Activated CD4-positive, alpha-beta memory T cell treated with anti-CD3 and anti-CD28 coated beads, Interleukin-2, amount 10 ng/mL, durations not matched to agents 7 days and 5 days (primary cell): ENCODE data around the gene ANO4. TPM values are rescaled to one million over a fixed set of nuclear protein-coding genes. Genes with fewer than 3 reads are reported as not detected.
"Not testable (repeated sequence)": the region's sequence is repeated elsewhere in the genome, so short reads cannot be mapped to it uniquely, and the experiment has no call there.

Source experiments
- CTCF ChIA-PET: fragments of 350-600 bp; sonication (Branson Sonifier 250); formaldehyde crosslinking; loops from one replicate; lab custom pipeline; 2021; ENCODE audit warnings: antibody characterized with exemption, inconsistent platforms; lab: Charles Lee
- POLR2A ChIA-PET: fragments of 350-600 bp; sonication (Branson Sonifier 250); formaldehyde crosslinking; loops from one replicate; lab custom pipeline; 2021; ENCODE audit warnings: antibody characterized with exemption; lab: Charles Lee
- DNase-seq: peaks from one replicate; pipeline ENCODE4 v3.0.0-alpha.2; 2020
- H3K27ac Mint-ChIP-seq: one replicate; pipeline ENCODE4 v1.8.0; 2021; ENCODE audit warnings: mild to moderate bottlenecking, mixed read lengths
- H3K27me3 Mint-ChIP-seq: one replicate; pipeline ENCODE4 v1.8.0; 2021; ENCODE audit warnings: mixed read lengths
- H3K36me3 Mint-ChIP-seq: one replicate; pipeline ENCODE4 v1.8.0; 2021; ENCODE audit warnings: low read depth, mixed read lengths
- H3K4me1 Mint-ChIP-seq: one replicate; pipeline ENCODE4 v1.8.0; 2021; ENCODE audit warnings: mixed read lengths
- H3K4me3 Mint-ChIP-seq: one replicate; pipeline ENCODE4 v1.8.0; 2021; ENCODE audit warnings: mild to moderate bottlenecking, mixed read lengths
- H3K9me3 Mint-ChIP-seq: one replicate; pipeline ENCODE4 v1.8.0; 2021; ENCODE audit warnings: mixed read lengths
- total RNA-seq, 2 experiments: library from RNA; stranded (reverse); gene quantifications; one replicate each; pipeline ENCODE4 v1.2.3, GENCODE V29; 2021

The ANO4 gene
- total RNA-seq, 2 experiments from 2014 or later, result not detected

DNA sequence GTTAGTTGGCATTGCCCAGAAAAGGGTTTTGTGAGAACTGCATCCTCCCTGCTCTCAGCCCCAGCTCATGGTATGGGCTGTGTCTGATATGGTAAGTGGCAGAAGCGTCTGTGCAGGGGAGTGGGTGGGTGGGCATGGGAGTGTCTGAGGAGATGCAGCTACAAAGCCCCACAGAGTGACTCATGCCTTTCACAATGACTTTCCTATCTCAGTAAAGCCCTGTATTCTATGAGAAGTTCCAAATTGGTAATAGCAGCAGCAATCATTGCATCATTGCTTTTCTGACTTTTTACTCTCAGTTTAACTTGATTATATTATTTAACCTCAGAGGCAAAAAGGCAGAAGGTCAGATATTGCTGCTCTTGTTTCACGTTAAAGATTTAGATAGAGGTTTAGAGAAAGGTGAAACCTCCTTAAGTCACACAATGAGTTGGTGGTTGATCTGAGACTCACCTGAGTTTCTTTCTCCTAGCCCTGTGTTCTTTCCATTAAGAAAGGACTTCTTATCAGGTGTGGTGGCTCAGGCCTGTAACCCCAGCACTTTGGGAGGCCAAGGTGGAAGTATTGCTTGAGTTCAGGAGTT is 243.8 kb downstream of the ANO4 start:
- H3K36me3 Mint-ChIP-seq, result no peaks in the 10 kb centered on the region
- no peak for DNase-seq
- no peak overlapping the region for H3K4me3 Mint-ChIP-seq
- H3K27ac Mint-ChIP-seq, result no peak overlapping the region
- POLR2A ChIA-PET, result no interaction called here
- no peaks in the 10 kb centered on the region for H3K27me3 Mint-ChIP-seq
- H3K9me3 Mint-ChIP-seq, result no peaks in the 10 kb centered on the region
- H3K4me1 Mint-ChIP-seq, result no peaks in the 10 kb centered on the region
- CTCF ChIA-PET, result no interaction called here

DNA sequence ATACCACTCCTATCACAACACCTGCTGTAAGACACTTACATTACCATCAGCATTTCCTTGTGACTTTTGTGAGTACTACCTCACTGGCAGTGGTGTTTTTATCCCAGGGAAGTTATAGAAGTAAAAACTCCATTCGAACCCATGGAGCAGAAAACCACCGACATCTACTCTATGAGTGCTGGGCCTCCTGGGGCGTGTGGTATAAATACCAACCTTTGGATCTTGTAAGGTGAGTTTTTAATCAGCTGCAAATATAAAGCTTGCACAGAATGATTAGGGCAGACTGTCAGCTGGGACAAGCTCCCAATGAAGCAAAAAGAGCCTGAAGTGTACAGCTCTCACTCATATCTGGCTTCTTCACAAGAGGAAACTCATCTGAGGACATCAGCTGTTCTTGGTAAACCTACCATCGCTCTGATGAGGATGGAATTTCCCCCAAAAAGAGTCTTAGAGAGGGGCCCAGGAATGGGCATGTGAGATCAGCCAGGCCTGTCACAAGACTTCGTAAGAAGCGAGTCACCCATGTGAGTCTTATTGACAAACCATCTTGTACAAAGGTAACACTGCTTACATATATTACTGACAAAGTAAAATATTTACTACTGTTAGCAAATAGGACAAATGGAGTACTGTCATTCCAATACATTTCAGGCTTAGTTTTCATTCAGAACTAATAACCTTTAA is 245.4 kb downstream of the ANO4 start:
- Mint-ChIP-seq H3K36me3 (no peaks in the 10 kb centered on the region), H3K27ac (no peak overlapping the region), H3K4me1 (no peaks in the 10 kb centered on the region), H3K9me3 (no peaks in the 10 kb centered on the region), H3K27me3 (no peaks in the 10 kb centered on the region), H3K4me3 (no peak overlapping the region)
- no peak for DNase-seq
- CTCF ChIA-PET, result no interaction called here
- POLR2A ChIA-PET, result no interaction called here

DNA sequence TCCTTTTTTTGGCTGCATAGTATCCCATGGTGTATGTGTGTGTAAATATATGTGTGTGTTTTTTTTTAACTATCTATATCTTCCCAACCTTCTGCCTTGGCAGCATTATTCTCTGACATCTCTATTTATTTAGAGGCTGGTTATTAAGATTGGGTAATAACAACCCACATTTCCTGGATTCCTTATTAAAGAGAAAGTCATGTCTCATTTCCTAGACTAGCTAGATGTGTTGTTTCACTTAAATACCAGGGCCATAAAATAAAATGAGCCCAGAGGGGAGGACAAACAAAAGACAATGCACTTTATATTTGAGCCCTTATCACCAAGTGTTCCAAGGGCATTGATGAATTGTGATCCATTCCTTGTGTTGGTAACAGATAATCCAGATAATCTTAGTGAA is 246.4 kb downstream of the ANO4 start:
- Mint-ChIP-seq H3K9me3 (no peaks in the 10 kb centered on the region), H3K4me1 (no peaks in the 10 kb centered on the region), H3K4me3 (no peak overlapping the region), H3K27me3 (no peaks in the 10 kb centered on the region), H3K27ac (no peak overlapping the region), H3K36me3 (no peaks in the 10 kb centered on the region)
- no peak for DNase-seq
- POLR2A ChIA-PET, result no interaction called here
- CTCF ChIA-PET, result no interaction called here

DNA sequence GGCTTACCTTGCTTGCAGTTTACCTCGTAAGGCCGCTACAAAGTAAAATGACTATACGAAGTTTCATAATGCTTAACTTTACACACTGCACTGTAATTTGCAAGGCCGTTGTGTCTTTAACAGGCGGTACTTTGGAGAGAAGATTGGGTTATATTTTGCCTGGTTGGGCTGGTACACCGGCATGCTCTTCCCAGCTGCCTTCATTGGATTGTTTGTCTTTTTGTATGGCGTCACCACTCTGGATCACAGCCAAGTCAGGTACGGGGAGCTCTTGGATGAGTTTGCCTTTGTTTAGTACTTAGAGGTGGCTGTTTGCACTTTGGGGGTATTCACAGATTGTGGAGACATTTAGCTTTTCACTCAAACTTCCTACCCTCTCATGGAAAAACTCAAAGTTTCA is 247.6 kb downstream of the ANO4 start:
- no peaks in the 10 kb centered on the region for H3K9me3 Mint-ChIP-seq
- CTCF ChIA-PET, result no interaction called here
- H3K4me1 Mint-ChIP-seq, result no peaks in the 10 kb centered on the region
- H3K27ac Mint-ChIP-seq, result no peak overlapping the region
- POLR2A ChIA-PET, result no interaction called here
- H3K4me3 Mint-ChIP-seq, result no peak overlapping the region
- DNase-seq, result no peak
- H3K27me3 Mint-ChIP-seq, result no peaks in the 10 kb centered on the region
- no peaks in the 10 kb centered on the region for H3K36me3 Mint-ChIP-seq

DNA sequence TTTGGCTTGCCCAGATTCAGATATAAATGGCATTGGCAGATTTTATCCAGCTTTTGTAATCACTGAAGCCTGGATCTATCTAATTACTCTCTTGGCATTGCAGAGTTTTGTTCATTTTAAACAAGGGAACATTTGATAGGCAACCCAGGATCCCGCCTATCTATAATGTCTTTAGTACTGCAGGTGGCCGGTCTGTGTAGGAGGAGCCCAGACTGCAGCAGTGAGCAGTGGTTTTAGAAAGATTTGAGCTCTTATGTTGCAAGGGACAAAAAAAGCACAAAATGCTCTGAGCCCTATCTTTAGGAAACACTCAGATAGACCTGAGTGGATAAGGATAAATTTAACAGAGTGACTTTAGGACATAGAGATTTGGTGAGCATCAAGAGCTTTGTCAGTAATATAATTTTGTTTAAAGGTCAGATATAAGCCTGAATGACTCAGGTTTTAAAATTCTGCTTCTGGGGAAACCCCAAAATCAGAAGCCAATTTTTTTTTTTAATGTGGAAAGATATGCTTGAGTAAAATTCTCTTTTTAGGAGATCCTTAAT is 250.0 kb downstream of the ANO4 start:
- H3K9me3 Mint-ChIP-seq, result no peaks in the 10 kb centered on the region
- POLR2A ChIA-PET, result no interaction called here
- no peak overlapping the region for H3K4me3 Mint-ChIP-seq
- no peaks in the 10 kb centered on the region for H3K36me3 Mint-ChIP-seq
- no peak for DNase-seq
- no peaks in the 10 kb centered on the region for H3K27me3 Mint-ChIP-seq
- no peaks in the 10 kb centered on the region for H3K4me1 Mint-ChIP-seq
- CTCF ChIA-PET, result no interaction called here
- no peak overlapping the region for H3K27ac Mint-ChIP-seq

DNA sequence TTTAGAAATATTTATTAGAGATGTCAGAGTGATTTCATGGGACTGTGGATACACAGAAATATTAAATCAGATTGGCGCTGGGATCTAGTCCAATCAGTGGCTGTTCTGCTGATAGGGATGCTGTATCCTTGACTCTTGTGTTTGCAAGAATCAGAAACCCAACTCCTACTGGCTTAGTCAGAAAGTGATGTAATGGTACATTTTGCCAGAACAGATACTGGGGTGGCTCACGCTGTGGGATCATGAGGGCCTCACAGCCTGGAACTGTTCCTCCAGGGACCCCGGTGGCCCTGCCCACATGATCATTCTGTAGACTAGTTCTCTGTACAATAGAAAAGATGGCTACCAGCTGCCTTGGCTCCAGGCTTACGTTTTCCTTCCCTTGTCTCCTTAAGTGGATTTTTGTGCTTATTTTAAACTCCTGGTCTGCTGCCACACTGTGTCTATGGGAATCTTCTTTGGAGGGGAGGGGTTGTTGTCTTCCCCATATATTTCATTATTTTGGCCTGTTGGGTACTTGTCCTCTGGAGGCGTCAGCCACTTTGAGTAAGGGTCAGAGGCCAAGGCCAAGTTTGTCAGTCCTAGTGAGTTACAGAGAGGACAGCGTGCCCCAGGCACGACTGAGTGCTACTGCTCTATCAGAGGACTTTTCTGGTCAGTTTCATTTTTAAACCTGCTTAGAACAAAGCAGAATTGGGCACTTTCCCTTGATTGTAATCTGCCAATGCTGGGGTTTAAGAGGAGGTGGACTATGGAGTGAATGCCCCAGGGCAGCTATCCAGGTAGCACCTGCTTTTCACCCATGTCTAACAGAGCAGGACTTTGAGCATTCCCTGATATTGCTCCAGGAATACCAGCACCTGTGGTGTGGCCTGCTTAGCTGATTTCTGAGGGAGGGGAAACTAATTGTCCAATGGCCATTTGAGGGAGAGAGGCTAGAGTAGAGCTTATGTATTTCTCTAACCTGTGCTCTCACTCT is 251.2 kb downstream of the ANO4 start:
- no peak for DNase-seq
- H3K36me3 Mint-ChIP-seq, result no peaks in the 10 kb centered on the region
- H3K27ac Mint-ChIP-seq, result no peak overlapping the region
- POLR2A ChIA-PET, result no interaction called here
- H3K27me3 Mint-ChIP-seq, result no peaks in the 10 kb centered on the region
- no peak overlapping the region for H3K4me3 Mint-ChIP-seq
- H3K9me3 Mint-ChIP-seq, result no peaks in the 10 kb centered on the region
- H3K4me1 Mint-ChIP-seq, result no peaks in the 10 kb centered on the region
- CTCF ChIA-PET, result no interaction called here

DNA sequence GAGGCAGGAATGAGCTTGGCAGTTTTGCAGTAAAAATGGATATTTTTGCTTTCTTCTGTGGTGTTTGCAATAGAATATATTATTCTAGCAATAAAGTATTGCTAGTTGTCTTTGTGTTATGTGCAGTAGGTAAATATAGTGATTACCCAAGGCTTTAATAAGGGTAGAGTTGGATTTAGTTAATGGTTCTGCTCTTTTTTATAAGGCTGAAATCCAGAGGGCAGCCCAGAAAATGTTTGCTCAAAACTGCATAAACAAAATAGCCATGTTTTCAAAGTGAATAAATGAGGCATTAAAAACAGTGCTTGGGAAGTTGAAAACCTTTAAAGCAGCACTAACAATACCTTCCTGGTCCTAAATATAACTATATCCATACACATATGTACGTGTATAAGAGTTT is 253.1 kb downstream of the ANO4 start:
- Mint-ChIP-seq H3K36me3 (no peaks in the 10 kb centered on the region), H3K27ac (no peak overlapping the region), H3K4me3 (no peak overlapping the region), H3K9me3 (no peaks in the 10 kb centered on the region), H3K4me1 (no peaks in the 10 kb centered on the region), H3K27me3 (no peaks in the 10 kb centered on the region)
- ChIA-PET POLR2A (no interaction called here), CTCF (no interaction called here)
- DNase-seq, result no peak

DNA sequence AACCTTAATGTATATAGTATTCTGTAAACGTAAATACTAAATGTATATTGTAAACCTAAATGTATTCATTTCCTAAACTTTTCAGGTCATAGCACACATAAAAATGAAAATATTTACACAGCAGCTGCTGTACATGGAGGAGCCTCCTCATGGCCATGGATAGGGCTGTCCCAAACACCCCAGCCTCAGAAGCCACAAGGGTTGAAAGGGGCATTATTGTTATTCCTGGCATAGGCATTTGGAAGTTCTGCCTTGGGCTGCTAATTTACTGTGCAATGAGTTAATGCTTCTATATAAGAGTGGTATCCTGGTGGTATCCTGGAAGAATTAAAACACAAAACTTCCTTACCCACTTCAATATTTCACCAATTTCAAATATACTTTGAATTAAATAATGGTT is 256.1 kb downstream of the ANO4 start:
- no peak overlapping the region for H3K27ac Mint-ChIP-seq
- H3K36me3 Mint-ChIP-seq, result no peaks in the 10 kb centered on the region
- H3K4me1 Mint-ChIP-seq, result no peaks in the 10 kb centered on the region
- H3K27me3 Mint-ChIP-seq, result no peaks in the 10 kb centered on the region
- no peaks in the 10 kb centered on the region for H3K9me3 Mint-ChIP-seq
- POLR2A ChIA-PET, result no interaction called here
- DNase-seq, result no peak
- H3K4me3 Mint-ChIP-seq, result no peak overlapping the region
- CTCF ChIA-PET, result no interaction called here

DNA sequence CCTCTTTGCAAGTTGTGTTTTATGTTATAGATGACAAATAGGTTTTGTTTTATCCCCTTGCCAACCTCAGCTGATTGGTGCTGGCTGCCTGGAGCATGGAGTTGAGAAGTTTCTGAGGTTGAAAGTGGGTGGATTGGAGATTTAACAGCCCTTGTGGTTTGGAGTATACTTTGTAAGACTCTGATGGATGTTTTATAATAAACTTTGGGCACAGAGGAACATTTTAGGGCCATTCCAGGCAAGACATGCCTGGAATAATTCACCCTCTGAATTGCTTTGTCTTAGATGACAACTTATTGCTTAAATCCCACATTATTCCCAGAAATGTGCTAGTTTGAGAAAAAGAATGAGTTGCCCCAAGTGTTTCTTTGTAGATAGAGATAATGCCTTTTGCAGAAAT is 256.6 kb downstream of the ANO4 start:
- CTCF ChIA-PET, result no interaction called here
- Mint-ChIP-seq H3K9me3 (no peaks in the 10 kb centered on the region), H3K4me1 (no peaks in the 10 kb centered on the region), H3K27me3 (no peaks in the 10 kb centered on the region), H3K36me3 (no peaks in the 10 kb centered on the region), H3K4me3 (no peak overlapping the region), H3K27ac (no peak overlapping the region)
- DNase-seq, result no peak
- POLR2A ChIA-PET, result no interaction called here

DNA sequence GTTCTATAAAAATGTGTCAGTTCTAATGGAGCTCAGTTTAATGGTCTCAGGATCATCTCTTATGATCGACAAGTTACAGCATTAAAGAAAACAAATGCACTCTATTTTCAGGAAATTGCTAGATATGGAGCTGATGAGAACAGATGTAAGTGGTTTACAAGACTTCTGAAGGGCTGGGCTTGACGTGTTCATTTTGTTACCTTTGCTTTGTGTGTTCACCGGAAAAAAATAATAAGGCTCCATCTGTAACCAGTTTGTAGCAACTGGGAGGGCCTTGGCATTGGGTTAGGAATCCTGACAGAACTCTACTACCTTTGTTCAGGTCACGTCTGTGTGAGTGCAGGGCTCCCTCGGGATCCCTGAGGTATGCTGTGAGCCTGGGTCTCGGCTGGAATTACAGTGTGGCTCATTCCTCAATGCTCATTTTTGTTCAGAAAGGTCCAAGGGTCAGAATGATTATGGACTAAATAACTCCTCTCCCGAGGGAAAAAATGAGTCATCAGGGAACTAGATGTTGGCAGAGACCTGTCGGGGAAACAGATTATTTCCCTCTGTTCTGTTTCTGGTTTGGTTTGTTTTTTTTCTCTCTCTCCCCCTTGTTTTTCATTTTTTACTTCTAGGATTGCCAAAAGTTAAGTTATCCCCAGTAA is 257.4 kb downstream of the ANO4 start:
- Mint-ChIP-seq H3K36me3 (no peaks in the 10 kb centered on the region), H3K27me3 (no peaks in the 10 kb centered on the region)
- POLR2A ChIA-PET, result no interaction called here

DNA sequence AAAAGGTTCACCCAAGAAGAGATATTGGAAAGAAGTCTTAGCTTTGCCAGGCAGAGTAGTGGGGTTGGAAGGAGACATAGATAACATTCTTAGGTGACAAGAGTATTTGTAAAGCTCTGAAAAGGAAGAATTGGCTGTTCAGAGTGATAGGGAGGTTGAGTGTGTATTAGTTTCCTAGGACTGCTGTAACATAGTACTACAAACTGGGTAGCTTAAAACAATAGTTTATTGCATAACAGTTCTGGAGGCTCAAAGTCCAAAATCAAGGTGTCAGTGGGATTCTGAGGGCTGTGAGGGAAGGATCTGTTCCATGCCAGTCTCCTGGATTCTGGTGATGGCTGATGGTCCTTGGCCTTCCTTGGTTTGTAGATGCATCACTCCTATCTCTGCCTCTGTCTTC is 258.6 kb downstream of the ANO4 start:
- H3K4me1 Mint-ChIP-seq, result no peaks in the 10 kb centered on the region
- no peak for DNase-seq
- no peaks in the 10 kb centered on the region for H3K9me3 Mint-ChIP-seq
- H3K36me3 Mint-ChIP-seq, result no peaks in the 10 kb centered on the region
- ChIA-PET CTCF (no interaction called here), POLR2A (no interaction called here)
- H3K4me3 Mint-ChIP-seq, result no peak overlapping the region
- no peaks in the 10 kb centered on the region for H3K27me3 Mint-ChIP-seq
- H3K27ac Mint-ChIP-seq, result no peak overlapping the region

More for the DNA sequence above, 257.4 kb downstream of the ANO4 start:
- Mint-ChIP-seq H3K4me3 (no peak overlapping the region), H3K4me1 (no peaks in the 10 kb centered on the region), H3K27ac (no peak overlapping the region), H3K9me3 (no peaks in the 10 kb centered on the region)
- DNase-seq, result no peak
- CTCF ChIA-PET, result no interaction called here

DNA sequence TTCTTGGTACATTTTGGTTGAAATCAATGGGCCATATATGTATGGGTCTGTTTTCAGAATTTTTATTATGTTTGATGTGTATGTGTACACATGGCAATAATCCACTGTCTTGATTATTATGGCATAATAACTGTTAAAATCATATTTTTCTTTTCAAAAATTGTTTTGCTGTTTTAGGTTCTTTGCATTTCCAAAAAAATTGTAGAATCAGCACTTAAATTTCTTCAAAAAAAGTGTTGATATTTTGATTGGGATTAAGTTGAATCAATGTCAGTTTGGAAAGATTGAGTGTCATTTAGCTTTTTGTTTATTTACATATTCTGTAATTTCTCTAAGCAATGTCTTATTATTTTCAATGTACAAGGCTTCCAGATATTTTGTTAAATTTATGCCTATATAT is 261.4 kb downstream of the ANO4 start:
- H3K4me1 Mint-ChIP-seq, result no peaks in the 10 kb centered on the region
- H3K36me3 Mint-ChIP-seq, result no peaks in the 10 kb centered on the region
- no peak overlapping the region for H3K4me3 Mint-ChIP-seq
- ChIA-PET POLR2A (no interaction called here), CTCF (no interaction called here)
- H3K27ac Mint-ChIP-seq, result no peak overlapping the region
- no peak for DNase-seq
- peaks cover 2% of the 10 kb centered on the region for H3K9me3 Mint-ChIP-seq
- H3K27me3 Mint-ChIP-seq, result no peaks in the 10 kb centered on the region

DNA sequence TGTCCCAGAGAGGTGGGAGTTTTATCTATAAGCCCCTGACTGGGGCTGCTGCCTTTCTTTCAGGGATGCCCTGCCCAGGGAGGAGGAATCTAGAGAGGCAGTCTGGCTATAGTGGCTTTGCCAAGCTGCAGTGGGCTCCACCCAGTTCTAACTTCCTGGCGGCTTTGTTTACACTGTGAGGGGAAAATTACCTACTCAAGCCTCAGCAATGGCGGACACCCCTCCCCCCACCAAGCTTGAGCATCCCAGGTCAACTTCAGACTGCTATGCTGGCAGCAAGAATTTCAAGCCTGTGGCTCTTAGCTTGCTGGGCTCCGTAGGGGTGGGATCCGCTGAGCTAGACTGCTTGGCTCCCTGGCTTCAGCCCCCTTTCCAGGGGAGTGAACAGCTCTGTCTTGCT is 267.9 kb downstream of the ANO4 start:
- H3K36me3 Mint-ChIP-seq, CTCF ChIA-PET, POLR2A ChIA-PET, H3K4me1 Mint-ChIP-seq, H3K4me3 Mint-ChIP-seq, DNase-seq, H3K27me3 Mint-ChIP-seq, H3K9me3 Mint-ChIP-seq, H3K27ac Mint-ChIP-seq: not testable (repeated sequence)
